Stimulated activated CD4-positive, alpha-beta T cell treated with anti-CD3 and anti-CD28 coated beads, Interleukin-12 subunit alpha, Interleukin-12 subunit beta, amount 100 ng/mL, for 4 hours (primary cell): ENCODE measurements around the gene HACD3.
A peak's percentile ranks its signal among the peaks of the same experiment; 100 is the strongest.
"Not testable (repeated sequence)": the region's sequence is repeated elsewhere in the genome, so short reads cannot be mapped to it uniquely, and the experiment has no call there.

Experiments
- DNase-seq: peaks from one replicate; pipeline ENCODE4 v3.0.0-alpha.2; 2020

HACD3 gene, protein sequence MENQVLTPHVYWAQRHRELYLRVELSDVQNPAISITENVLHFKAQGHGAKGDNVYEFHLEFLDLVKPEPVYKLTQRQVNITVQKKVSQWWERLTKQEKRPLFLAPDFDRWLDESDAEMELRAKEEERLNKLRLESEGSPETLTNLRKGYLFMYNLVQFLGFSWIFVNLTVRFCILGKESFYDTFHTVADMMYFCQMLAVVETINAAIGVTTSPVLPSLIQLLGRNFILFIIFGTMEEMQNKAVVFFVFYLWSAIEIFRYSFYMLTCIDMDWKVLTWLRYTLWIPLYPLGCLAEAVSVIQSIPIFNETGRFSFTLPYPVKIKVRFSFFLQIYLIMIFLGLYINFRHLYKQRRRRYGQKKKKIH

DNA sequence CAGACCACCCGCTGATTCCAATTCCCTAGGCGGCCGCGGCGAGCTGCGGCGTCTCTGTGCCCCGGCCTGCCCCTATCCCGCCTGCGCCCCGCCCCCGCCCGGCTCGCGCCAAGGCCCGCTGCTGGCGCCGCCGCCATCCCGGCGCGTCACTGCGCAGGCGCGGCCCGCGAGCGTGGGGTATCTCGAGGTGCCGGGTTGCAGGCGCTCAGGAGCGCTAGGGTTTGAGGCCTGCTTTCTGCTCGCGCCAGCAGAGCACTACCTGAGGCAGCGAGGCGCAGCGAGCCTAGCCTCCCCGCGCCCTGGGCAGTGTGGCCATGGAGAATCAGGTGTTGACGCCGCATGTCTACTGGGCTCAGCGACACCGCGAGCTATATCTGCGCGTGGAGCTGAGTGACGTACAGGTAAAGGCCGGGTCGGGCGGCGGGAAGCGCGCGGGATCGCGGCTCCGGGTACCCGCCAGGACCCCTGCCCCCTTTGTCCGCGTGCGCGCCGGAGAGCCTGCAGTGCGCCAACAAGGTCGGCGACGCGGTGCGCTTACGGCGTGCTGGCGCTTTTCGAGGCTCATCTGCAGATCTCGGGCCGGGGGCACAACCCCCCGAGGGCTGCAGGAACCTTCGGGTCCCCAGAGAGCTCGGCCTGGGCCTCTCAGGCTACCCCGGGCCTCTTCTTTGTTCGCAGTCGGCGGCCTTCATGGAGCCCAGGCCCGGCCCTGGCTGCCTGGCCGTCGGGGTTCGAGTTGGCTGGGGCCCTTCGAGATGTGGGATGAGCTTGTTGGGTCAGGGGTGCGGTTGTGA is at the start of gene HACD3:
HACD3 (plus strand) TSS at position 146 of the 794 bp plus-strand sequence; CDS start at position 315, 169 bp downstream.
- peak; percentile 95 for DNase-seq

DNA sequence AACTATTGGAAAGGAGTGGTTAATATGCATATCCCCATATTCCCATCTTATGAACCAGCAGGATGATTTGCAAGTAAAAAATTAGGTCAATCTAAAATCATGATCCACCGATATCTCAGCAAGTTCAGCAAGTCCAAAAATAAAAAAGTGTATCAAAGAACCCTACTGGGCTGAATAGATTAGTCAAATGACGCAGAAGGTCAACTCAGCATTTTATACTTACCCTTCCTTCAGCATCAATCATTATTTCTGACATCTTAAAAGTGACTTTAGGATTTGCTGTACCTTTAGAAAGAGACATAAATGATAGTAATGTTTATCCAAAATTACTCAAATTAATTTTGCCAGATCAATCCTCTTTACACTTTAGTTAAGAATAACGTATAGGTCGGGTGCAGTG is 45.4 kb upstream of the HACD3 start:
- DNase-seq, result no peak

DNA sequence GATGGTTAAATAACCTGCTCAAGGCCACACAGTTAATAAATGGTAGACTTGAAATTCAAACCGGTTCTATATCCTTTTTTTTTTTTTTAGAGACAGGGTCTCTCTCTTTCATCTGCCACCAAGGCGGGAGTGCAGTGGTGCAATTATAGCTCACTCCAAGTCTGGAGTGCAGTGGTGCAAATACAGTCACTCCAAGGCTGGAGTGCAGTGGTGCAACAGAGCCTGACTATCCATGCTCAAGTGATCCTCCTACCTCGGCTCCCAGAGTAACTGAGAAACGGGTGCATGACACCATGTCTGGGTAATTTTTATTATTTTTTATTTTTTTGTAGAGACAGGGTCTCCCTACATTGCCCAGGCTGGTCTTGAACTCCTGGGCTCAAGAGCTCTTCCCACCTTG is 36.2 kb upstream of the HACD3 start:
- no peak for DNase-seq

DNA sequence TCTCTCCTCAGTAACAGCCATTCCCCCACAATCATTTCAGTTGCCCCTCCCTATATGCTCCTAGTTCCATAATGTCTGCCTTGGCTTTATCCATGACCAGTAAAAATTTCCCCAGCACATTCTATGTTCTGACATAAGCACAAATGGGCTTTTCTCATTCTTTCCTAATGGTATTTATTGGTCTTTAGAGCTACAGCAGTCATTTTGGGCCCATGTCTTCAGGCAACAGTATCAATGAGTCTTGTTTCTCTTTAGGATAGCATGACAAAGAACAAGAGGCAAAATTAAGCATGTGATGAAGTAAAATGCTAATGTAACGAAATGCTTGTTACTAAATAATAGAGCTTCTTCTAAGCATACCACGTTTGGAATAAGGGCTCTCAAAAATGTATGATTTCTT is 20.9 kb upstream of the HACD3 start:
- no peak for DNase-seq

DNA sequence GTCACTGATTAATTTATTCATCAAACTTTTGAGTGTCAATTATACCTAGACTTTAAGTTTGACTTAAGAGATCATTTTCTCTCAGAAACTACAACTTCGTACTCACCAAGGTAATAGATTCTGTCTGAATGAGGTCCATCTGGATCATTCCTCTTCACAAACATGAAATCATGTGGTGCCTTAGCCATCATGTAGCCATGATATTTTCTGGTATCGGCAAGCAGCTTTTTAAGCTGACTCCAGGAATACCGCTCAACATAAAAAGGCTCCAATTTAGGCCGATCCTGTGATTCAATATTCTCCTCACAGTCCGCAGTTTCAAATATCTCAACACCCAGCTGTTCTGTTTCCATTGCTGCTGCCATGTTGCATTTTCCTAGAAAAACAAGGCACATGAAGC is 18.1 kb upstream of the HACD3 start:
- DNase-seq, result no peak

DNA sequence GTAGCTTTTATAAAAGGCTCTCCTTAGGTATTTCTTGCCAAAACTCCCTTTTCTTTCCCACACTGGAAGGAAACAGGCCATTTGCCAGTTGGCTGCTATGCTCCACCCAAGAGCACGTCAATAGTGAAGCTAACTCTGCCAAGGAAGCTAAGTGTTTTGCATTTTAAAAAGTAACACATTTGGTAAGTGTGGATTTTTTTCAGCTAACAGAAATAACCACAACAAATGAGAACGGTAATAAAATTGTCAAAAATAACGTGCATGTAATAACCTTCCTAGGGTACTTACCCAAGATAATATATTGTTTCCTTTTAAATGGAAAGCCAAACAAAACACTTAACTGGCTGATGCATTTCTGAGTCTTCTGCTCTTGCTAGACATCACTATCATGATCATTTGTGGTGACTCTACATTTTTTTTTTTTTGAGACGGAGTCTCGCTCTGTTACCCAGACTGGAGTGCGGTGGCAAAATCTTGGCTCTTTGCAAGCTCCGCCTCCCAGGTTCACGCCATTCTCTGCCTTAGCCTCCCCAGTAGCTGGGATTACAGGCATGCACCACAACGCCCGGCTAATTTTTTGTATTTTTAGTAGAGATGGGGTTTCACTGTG is 17.4 kb upstream of the HACD3 start:
- no peak for DNase-seq

DNA sequence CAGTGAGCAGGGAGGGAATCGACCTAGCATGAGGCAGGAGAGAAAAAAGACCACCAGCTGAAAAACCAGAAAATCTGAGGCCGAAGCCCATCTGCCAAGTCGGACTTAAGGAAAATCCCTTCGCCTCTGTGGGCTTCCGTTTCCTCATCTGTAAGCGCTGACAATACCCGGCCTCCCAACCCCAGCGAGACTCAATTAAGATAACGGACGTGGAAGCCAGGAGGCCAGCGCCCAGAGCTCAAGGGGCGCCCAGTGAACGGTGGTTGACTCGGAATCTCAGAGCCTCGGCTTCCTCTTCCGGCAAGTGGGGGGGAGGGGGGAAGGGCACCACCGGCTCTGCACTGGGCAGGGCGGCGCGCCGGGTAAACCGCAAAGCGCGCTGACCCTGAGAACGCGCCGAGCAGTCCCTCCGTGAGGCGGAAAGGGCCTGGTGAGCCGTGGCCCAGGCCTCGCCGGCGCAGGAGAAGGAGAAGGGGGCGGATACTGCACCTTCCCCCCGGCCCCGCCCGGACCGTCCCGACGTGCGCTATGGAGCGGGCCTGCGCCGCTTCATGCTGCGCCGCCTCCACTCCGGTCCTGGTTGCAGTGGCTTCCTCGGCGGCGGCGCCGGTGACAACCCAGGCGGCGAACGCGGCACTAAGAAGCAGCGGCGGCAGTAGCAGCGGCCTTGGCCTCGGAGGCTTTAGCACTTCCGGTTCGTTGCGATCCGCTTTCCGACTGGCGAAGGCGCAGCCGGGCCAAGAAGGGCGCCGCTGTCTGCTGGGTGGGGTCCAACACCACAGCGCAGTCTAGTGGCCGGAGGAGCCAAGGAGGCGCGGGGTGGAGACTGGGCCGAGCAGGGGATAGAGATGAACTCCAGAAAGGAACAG is 13.0 kb upstream of the HACD3 start, which contains the start of gene DPP8:
DPP8 (minus strand) TSS at position 693 of the 869 bp plus-strand sequence. CDS start 5,136 bp downstream, outside the sequence.
- DNase-seq, result peak; percentile 92

DNA sequence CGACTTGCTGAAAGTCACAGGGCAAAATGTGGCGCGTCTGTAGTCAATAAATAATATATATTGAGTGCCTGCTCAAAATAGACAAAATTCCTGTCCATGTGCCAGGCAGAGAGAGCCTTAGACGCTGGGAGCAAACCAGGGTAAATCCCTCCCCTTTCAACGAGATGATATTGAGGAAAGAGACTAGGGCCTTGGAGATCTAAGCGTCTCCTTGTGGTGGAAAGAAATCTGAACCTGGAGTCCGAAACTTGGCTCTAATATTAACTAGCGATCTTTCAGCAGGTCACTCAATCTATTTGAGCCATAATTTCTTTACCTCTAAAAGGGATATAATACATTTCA is 12.4 kb upstream of the HACD3 start:
- DNase-seq, result no peak

DNA sequence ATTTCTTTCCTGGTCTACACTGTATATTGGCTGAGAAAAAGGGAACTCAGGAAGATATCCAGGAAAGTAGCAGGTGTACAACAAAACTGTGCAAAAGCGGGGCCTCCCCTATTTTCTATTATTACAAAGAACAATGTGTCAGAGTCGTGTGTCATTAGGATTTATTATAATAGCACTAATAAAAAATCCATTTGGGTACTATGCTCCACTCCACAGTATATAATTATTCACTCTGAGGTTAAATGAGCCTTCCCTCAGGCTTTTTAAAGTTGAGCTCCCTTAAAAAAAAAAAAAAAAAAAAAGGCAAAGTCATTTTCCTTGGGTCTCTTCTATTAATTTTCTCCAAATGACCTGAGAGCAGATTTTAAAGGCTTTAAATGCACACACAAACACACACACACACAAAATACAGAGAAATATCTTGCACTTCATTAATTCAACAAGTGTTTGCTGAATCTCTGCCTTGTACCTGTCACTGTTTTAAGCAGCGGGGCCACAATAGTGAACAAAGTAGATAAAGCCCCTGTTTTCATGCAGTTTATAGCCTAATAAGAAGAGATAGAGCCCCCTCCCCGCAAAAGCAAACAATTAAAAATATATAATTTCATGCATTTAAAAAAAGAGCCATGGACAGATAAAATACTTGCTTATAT is 11.5 kb upstream of the HACD3 start:
- DNase-seq, result no peak

DNA sequence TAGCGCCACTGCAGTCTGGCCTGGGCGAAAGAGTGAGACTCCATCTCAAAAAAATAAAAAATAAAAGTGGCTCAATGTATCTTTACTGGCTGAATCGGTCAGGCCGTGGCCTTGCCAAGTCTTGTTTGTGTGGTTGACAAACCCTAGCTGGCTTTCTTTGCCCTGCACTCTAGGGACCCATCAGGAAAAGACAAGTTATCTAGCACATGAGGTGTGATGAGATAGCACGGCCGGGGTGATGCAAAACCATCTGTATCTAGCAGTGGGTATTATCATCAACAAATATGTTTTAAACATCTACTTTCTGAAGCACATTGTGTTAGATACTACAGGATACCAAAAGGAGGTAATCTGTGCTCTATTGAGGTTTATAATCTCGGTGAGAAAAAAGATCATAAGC is 8.9 kb upstream of the HACD3 start:
- no peak for DNase-seq

DNA sequence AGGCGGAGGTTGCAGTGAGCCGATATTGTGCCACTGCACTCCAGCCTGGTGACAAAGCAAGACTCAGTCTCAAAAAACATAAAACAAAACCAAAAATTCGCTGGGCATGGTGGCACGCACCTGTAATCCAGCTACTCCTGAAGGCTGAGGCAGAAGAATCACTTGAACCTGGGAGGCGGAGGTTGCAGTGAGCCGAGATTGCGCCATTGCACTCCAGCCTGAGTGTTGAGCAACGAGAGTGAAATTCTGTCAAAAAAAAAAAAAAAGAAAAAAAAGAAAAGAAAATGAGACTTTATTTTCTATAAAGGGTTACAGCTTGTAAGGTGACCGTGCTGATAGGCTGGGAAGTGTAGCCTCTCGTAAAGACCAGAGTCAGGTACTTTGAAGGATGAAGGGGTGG is 6.0 kb upstream of the HACD3 start:
- no peak for DNase-seq

DNA sequence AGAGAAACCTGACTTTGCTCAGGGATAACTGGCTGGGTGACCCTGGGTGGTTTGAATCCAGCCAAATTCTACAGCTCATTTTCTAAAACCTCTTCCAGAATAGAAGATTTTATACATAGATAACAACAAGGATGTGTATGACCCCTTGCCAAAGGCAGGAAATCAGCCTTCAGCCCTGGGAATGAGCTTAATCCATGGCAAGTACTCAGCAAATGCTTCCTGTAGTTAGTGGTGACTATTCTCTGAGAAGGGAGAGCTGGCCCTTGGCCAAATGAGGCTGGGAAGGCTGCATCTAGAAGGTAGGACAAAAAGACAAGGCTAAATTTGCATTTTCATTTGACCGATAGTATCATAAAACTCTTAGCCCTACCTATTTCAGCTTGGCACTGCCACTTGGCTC is 4.6 kb upstream of the HACD3 start:
- no peak for DNase-seq

DNA sequence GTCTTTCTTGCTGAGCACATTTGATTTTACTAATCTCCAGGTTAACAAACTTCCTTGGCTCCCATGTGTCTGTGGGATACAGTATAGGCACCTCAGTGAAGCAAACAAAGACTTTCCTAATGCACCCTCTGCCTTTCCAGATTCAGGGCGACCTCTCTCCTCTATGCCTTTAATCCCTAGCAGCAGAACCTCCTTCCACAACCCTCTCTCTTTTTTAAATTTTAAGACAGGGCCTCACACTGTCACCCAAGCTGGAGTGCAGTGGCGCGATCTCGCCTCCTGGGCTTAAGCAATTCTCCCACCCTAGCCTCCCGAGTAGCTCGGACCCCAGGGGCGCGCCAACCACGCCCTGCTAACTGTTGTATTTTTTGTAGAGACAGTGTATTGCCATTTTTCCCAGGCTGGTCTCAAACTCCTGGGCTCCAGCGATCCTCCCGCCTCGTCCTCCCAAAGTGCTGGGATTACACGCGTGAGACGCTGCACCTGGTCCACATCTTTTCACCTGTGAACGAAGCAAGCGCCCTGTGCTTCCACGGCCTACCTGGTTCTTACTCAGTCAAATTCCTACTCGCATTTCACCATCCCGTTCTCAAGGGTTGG is 1.7 kb upstream of the HACD3 start:
- no peak for DNase-seq

DNA sequence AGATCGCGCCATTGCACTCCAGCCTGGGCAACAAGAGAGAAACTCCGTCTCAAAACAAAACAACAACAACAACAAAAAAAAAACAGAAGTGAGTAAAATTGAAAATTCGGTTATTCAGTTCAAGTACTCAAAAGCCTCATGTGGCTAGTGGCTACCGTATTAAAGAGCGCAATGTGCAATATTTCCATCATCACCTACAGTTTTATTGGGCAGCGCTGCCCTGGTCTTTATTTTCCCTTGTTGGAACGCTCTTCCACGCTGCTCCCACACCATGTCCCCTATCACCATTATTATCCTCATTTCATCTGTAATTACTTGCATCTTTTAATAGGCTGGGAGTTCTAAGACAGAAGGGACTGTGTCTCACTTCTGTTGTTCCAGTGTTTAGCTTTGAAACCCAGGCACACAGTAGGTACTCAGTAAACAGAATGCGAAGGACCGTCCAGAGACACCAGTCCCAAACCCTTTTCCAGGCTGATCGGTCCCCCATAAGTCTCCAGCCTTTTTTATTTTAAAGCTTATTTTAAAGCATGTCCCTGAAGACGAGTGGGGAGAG is 423 bp upstream of the HACD3 start:
- DNase-seq, result no peak

DNA sequence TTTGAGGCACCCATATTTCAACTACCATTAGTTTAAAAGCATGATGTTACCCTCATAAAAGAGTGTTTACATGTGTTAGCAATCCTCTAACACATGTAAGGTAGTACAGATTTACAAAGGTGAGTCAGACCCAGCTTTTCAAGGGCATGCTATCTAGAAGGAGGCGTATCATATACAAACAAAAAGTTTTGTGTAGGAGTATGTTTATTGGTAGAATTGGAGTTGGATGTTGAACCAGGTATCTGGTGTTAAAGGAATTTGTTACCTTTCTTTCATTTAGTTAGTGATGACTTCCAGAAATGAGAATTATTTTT is 2.4 kb downstream of the HACD3 start:
- DNase-seq, result no peak

DNA sequence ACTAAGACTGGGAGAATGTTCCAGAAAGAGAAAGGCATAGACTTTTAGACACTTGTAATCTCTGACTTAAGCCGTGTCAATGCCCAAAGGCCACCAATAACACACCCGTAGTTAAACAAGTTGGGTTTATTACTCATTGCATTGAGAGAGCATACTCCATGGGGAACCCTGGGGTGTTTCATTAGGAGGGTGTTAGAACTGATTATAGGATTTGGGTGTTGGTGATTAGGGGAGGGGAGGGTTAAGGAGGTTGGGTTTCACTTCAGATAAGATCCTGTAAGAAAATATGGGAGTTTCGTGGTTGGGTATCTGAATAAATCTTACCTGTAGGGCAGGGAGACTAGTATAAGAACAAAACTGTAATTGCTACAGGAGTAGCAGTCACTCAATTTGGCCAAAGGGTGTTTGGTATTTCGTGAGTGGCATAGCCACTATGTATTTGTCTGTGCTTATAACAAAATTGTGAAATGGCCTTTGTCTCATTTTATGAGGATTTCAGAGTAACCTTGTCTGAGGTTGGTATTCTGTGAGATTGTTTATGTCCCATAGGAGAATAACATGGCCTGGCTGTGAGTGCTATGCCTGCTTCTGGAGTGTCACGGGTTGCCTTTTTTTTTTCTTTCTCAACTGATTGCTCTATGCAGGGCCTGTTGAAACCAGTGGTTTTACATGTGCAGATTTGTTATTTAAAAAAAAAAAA is 2.9 kb downstream of the HACD3 start:
- no peak for DNase-seq

DNA sequence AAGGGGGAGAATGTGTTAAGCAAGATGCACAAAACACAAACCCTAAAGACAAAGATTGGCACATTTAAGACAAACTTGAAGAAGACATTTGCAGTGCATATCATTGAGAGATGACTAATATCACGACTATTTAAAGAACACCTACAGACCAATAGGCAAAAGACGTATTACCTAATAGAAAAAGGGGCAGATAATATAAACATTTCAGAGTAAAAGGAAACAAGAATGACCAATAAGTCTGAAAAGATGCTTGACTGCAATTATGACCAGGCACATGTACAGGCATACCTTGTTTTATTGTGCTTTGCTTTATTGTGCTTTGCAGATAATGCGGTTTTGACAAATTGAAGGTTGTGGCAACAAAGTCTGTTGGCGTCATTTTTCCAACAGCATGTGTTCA is 4.9 kb downstream of the HACD3 start:
- DNase-seq, result no peak

DNA sequence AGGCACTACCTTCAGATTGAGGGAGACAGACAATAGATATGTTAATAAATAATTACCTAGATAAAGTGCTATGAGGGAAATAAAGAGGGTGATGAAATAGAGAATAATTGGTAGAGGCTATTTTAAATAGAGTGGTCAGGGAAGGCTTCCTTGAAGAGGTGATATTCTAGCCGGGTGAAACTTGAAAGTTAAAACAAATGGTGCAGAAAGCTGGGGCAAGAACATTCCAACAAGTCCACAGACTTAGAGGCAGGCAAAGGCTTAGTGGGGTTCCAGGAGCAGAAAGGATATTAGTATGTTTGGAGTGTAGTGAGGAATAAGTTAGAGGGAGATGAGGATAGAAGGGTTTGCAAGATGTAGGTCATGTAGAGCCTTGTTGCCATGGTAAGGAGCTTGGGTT is 10.1 kb downstream of the HACD3 start:
- DNase-seq, result no peak

DNA sequence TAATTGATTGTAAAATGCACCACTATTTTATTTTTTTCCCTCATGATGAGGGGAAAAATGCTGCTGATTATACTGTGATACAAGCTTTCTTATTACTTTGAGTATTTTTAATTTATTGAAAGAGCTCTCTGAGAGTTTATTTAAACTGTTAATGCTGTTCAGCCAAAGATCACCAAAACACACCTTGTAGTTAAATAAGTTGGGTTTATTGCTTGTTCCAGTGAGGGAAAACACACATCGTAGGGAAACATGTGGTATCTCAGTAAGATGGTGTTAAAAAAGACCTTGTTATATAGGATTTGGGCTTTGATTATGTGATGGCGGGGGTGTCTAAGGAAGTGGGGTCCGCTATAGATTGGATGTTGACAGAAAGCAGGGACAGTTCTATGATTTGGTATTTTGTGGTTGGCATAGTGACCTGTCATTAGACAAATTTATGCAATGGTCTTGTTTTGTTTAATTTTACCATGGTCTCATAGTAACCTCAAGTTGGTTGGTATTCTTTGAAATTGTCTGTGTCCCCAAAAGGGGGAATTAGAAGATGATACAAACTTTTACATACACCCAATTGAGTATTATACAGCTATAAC is 11.1 kb downstream of the HACD3 start:
- DNase-seq, result no peak

DNA sequence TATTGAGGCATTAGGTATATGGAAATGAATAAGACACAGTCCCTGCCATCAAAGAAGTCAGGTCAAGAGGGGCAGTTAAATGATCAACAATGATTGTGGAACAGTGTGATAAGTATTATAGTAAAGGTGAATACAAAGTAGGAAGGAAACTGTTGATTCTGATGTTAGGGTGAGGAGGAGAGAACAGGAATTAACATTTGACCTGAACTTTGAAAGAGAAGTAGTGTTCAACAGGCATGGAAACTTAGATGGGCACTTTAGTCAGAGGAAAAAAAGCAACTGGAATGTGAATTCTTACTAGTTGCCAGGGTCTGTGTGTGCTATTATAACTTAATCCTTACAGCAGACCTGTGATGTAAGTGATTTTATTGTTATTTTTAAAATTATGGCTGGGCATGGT is 17.6 kb downstream of the HACD3 start:
- no peak for DNase-seq

DNA sequence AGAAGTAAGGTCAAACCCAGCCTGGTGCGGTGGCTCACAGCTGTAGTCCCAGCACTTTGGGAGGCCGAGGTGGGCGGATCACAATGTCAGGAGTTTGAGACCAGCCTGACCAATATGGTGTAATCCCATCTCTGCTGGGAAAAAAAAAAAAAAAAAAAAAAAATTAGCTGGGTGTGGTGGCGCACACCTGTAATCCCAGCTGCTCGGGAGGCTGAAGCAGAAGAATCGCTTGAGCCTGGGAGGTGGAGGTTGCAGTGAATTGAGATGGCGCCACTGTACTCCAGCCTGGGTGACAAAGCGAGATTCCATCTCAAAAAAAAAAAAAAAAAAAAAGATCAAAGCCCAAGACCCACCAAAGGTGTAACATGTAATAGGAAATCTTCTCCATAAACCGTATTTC is 19.0 kb downstream of the HACD3 start:
- not testable (repeated sequence) for DNase-seq
